Measurements from ENCODE around the gene PPP1CC.

Gene PPP1CC

DNA sequence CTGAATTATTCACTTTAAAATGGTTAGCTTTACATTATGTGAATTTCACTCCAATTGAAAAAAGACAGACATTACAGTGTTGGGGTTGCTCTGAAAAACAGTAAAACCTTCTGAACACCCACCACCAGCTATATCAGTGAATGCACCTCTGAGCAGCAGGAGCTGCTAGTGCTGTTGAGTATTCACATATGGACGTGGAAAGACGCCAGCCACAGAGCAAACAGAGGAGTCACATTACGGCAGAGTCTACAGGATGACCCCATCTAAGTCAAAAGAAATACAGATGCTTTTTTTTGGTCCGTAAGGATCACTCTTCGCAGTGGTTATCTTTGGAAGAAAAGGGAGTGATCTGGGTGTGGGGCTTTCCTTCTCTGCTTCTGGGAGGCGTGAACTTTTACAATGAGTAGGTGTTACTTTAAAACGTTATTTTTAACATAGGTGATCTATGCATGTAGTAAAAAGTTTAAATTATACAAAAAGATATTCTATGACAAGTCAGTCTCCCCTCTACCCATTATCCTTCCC lies 58.3 kb downstream of the PPP1CC start:
- no peak for DNase-seq

DNA sequence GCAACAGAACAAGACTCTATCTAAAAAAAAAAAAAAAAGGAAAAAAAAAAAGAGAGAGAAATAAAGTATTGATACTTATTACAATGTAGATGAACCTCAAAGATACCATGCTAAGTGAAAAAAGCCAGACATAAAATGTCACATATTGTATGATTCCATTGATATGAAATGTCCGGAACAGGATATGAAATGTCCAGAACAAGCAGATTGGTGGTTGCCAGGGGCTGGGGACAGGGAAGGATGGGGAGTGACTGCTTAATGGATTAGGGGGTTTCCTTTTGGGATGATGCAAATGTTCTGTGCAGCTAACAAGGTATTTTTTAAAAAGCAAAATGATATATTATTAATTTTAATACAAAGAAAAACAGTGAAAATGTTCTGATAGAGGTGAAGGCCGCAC lies 58.8 kb downstream of the PPP1CC start:
- DNase-seq = no peak

DNA sequence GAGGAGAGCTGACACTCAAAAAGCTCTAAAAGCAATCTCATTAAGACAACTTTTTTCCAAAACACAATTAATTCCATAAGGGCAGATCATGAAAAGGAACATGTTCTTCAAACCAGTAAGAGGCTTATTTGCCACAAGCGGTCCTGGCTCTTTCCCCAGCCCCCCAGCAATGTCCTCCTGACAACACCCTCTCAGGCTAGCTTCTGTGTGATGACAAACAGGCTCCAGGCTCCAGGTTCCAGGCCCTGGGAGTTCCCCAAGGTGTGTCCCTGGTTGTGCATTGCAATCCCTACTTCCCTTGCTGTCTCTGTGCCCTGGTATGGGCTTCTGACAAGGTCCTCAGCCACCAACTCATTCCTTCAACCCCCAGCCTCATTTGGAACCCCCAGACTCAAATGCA lies 62.7 kb downstream of the PPP1CC start:
- DNase-seq = no peak

DNA sequence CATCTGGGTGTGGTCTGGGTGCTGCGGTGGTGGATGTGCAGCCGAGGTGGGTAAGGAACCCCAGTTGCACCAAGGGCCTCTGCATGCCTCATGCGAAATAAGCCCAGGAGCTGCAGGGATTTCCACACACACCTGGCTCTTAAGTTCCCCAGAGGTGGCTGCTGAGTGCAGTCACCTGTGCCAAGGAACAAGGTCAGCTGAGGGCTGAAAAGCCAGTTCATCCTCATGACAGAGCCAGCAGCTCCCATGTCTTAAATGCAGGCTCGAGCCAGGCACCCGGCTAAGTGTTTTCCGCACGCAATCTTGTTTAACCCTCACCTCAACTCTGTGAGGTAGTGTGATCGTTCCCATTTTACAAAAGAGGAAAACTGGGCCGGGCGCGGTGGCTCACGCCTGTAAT lies 63.5 kb downstream of the PPP1CC start:
- DNase-seq = no peak

DNA sequence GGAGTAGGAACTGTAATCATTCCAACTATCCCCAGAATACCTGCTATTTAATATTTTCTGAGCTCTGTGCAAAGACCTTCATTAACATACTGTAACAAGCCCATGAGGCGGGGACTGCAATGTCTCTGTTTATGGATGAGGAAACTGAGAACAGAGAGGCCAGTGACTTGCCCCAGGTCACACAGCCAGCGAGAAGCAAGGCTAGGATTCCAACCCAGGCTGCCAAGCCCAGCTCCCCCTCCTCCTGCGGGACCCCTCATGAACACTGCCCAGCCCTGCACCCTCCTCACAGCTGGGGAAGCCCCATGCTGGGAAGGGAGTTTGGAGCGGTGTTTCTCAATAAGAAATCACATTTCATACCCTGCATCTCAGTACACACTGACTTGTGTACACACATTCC lies 64.7 kb downstream of the PPP1CC start:
- no peak for DNase-seq

DNA sequence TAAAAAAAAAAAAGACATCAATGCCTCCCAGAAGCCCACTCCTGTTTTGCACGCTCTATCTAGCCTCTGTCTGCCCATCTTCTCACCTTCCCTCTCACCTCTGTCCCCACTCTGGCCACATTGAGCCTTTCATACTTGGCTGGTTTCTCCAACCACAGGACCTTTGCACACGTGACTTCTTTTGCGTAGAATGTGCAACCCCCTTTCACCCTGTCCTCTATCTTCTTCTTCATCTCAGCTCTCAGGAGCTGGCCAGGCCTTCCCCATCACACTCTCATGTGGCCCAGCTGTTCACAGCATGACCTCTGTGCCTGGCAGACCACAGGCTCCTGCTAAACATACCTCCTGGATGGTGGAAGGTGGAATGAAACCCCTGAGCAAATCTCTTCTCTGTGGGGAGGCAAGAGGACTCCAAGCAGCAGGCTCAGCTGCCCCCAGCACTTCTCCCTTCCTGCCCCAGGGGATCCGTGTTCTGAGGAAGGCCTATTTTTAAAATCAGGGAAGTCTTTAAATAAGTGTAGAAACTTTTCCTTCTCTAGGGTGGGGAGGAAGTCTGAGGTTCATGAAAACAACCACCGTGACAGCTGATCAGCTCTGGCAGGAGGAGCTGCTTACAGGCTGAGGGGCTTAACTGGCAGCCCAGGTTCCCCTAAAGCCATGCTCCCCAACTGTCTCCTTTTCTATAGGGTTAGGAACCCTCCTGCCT lies 65.3 kb downstream of the PPP1CC start:
- DNase-seq = no peak

DNA sequence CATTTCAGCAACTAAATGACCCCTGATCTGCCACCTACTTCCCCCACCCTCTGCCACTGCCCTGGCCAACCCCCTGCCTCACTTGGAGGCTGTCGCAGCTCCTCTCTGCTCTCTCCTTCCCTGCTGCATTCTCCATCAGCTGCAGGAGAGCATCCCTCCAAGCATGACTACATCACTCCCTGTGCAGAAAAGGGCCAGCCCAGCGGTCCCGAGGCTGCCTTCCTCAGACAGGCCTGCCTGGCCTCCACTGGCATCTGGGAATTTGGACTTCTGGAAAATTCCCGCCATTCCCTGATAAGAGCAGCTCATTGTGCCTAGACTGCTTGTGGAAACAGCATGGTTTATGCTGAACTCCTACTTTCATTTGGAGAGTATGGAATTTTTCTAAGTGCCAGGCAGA lies 66.5 kb downstream of the PPP1CC start:
- DNase-seq = no peak

DNA sequence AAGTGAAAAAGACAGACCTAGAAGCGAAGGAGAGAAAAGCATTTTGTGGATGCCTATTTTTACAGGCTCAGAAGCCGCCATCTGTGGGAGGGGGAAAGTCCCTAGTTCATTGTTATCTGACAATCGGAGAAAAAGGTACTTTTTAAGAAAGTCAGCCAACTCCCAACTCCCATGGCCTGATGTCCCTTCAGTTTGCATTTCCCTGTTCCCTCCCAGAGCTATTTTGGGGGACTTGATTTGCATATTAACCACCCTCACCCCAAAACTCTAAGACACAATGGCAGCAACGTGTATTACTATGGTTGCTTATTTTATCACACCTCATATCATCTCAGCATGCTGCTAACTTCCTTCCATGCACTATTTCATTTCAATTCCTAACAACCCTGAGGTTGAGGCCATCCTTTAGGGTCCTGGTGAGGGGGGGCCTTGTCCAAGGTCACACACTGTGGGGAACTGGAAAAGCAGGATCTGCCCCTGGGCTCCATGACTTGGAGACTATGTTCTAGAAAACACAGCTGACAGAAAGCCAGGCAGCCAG lies 72.5 kb downstream of the PPP1CC start:
- DNase-seq = peak; percentile 30 to 36
